Endodermal cell (in vitro differentiated cells): Measurements from ENCODE around the gene MFAP4. TPM values are rescaled to one million over a fixed set of nuclear protein-coding genes. Genes with fewer than 3 reads are reported as not detected.

ENCODE experiments used
- DNase-seq: peaks from one replicate; pipeline ENCODE4 v3.0.0-alpha.2; 2017
- H3K27ac ChIP-seq: 2 replicates; pipeline ENCODE4 v1.5.1; 2013; ENCODE audit warnings: mild to moderate bottlenecking, low read depth, low read length, moderate library complexity
- H3K27me3 ChIP-seq: 2 replicates; pipeline ENCODE4 v1.6.1; 2013; ENCODE audit warnings: mild to moderate bottlenecking, low read length, moderate library complexity; ENCODE audit not compliant: insufficient read depth, control insufficient read depth, poor library complexity, severe bottlenecking
- H3K36me3 ChIP-seq: 2 replicates; pipeline ENCODE4 v1.7.0; 2013; ENCODE audit warnings: mild to moderate bottlenecking, low read length, moderate library complexity; ENCODE audit not compliant: control insufficient read depth, insufficient read depth
- H3K4me1 ChIP-seq: one replicate; pipeline ENCODE4 v1.7.0; 2013; ENCODE audit warnings: low read length; ENCODE audit not compliant: control insufficient read depth, insufficient read depth
- H3K4me3 ChIP-seq: 2 replicates; pipeline ENCODE4 v1.5.1; 2013; ENCODE audit warnings: mild to moderate bottlenecking, low read length, moderate library complexity
- H3K9ac ChIP-seq: 2 replicates; pipeline ENCODE4 v1.6.1; 2013; ENCODE audit warnings: mild to moderate bottlenecking, low read length, moderate library complexity; ENCODE audit not compliant: poor library complexity, severe bottlenecking; ENCODE audit errors: extremely low read depth
- H3K9me3 ChIP-seq: 2 replicates; pipeline ENCODE4 v1.6.1; 2013; ENCODE audit warnings: mild to moderate bottlenecking, low read length, moderate library complexity; ENCODE audit not compliant: control insufficient read depth
- H3K27ac Mint-ChIP-seq: 2 replicates; pipeline ENCODE4 v1.8.0; 2020; ENCODE audit warnings: mixed read lengths
- H3K27me3 Mint-ChIP-seq: 2 replicates; pipeline ENCODE4 v1.8.0; 2021; ENCODE audit warnings: mild to moderate bottlenecking, mixed read lengths; ENCODE audit not compliant: insufficient read depth
- H3K36me3 Mint-ChIP-seq: 2 replicates; pipeline ENCODE4 v1.8.0; 2020; ENCODE audit warnings: low read depth, mixed read lengths
- H3K4me1 Mint-ChIP-seq: 2 replicates; pipeline ENCODE4 v1.8.0; 2020; ENCODE audit warnings: mixed read lengths
- H3K4me3 Mint-ChIP-seq: 2 replicates; pipeline ENCODE4 v1.8.0; 2020; ENCODE audit warnings: mild to moderate bottlenecking, moderate library complexity, mixed read lengths
- H3K9me3 Mint-ChIP-seq: 2 replicates; pipeline ENCODE4 v1.8.0; 2020; ENCODE audit warnings: mild to moderate bottlenecking, mixed read lengths
- CTCF ChIP-seq: fragments of 200-600 bp; sonication (generic); conservative IDR thresholded peaks from 2 replicates; pipeline ENCODE4 v1.5.0; 2021; ENCODE audit warnings: antibody characterized with exemption, mild to moderate bottlenecking
- WGBS, 2 experiments: methylation state at CpG; one replicate each; pipeline versions ENCODE4 v1.1.5 to v1.1.7; 2013; ENCODE audit warnings: missing lambda C conversion rate in 2 of 2, mixed read lengths in 1 of 2; ENCODE audit not compliant: insufficient coverage in 1 of 2, insufficient read length in 1 of 2; 5-methylcytosine and 5-hydroxymethylcytosine counted together
- total RNA-seq, 2 donors: library from RNA; stranded (reverse); fragmentation: NEBNext Ultra II Directional in 1 of 2; extraction: Animal tissue kit (Norgen Biotek cat#: 25700) in 1 of 2; gene quantifications; 2 replicates in 1 of 2; 3 replicates in 1 of 2; pipeline ENCODE4 v1.2.1, GENCODE V29; 2021

MFAP4 gene
- total RNA-seq, 2 donors from 2014 or later, result 11.1 to 36.8 TPM

- H3K36me3 ChIP-seq, result peaks cover 5% of the 10 kb centered on the region
- Mint-ChIP-seq H3K27me3 (no peaks in the 10 kb centered on the region), H3K9me3 (no peaks in the 10 kb centered on the region), H3K4me3 (no peak overlapping the region), H3K36me3 (peaks cover 22% of the 10 kb centered on the region), H3K27ac (no peak overlapping the region), H3K4me1 (peaks cover 21% of the 10 kb centered on the region)
- WGBS, 2 experiments, result 99 to 100% methylated on average over 1 to 5 of the region's 5 CpGs
- DNase-seq, result peak; percentile 38
- no peaks in the 10 kb centered on the region for H3K27me3 ChIP-seq
- H3K9ac ChIP-seq, result no peak overlapping the region
- H3K9me3 ChIP-seq, result no peaks in the 10 kb centered on the region
- H3K27ac ChIP-seq, result no peak overlapping the region
- TF ChIP-seq CTCF, result no peak
- no peak overlapping the region for H3K4me3 ChIP-seq
- H3K4me1 ChIP-seq, result peaks cover 3% of the 10 kb centered on the region
Measured at GRCh38 chr17:19359856-19360255, 27.1 kb downstream of the MFAP4 start.

DNA sequence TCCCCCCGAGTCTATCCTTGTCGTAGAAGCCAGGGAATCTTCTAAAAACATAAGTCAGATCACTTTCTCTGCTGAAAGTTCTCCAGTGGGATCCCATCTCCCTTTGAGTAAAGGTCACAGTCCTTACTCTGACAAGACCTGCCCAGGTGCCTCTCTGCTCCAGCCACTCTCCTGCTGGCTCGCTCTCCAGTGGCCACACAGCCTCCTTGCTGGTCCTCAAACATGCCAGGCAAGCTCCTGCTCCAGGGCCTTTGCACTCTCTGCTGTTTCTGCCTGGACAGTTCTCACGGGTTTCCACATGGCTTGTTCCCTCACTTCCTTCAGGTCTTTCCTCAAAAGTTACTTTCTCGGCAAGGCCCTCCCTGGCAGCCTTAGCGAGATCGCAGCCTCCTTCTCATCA, 27.8 kb downstream of the MFAP4 start:
- no peak overlapping the region for H3K9ac ChIP-seq
- H3K27ac Mint-ChIP-seq, result no peak overlapping the region
- peaks cover 3% of the 10 kb centered on the region for H3K4me1 ChIP-seq
- peaks cover 5% of the 10 kb centered on the region for H3K36me3 ChIP-seq
- TF ChIP-seq CTCF, result no peak
- no peak overlapping the region for H3K4me3 Mint-ChIP-seq
- peak; percentile 37 for DNase-seq
- 91 to 98% methylated on average over 7 of the region's 7 CpGs for WGBS, 2 experiments
- no peaks in the 10 kb centered on the region for H3K9me3 ChIP-seq
- H3K36me3 Mint-ChIP-seq, result peaks cover 23% of the 10 kb centered on the region
- H3K4me3 ChIP-seq, result no peak overlapping the region
- H3K4me1 Mint-ChIP-seq, result peaks cover 15% of the 10 kb centered on the region
- no peaks in the 10 kb centered on the region for H3K27me3 ChIP-seq
- H3K9me3 Mint-ChIP-seq, result no peaks in the 10 kb centered on the region
- H3K27ac ChIP-seq, result no peak overlapping the region
- H3K27me3 Mint-ChIP-seq, result no peaks in the 10 kb centered on the region

DNA sequence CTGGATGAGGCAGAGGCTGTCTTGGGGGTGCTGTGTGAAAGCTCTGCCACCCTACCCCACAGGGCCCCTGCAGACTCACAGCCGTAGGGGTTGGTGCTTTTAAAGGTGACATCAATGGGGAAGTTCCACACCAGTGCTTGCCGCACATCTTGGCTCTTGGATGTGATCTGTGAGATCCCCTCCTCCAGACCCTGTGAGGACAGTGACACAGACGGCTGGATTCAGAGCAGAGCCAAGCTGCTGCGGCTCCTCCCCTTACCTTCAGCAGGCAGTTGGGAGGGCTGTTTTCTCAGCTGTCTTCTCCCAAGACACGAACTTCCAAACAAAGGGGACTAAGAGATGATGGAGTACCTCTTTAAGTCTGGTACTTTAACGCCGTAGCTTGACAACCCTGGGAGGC, 29.2 kb downstream of the MFAP4 start:
- no peak for DNase-seq
- H3K4me3 ChIP-seq, result no peak overlapping the region
- H3K27me3 ChIP-seq, result no peaks in the 10 kb centered on the region
- H3K27ac ChIP-seq, result no peak overlapping the region
- H3K4me1 Mint-ChIP-seq, result peaks cover 6% of the 10 kb centered on the region
- no peak overlapping the region for H3K27ac Mint-ChIP-seq
- 90 to 91% methylated on average over 6 to 7 of the region's 7 CpGs for WGBS, 2 experiments
- no peak for TF ChIP-seq CTCF
- no peak overlapping the region for H3K9ac ChIP-seq
- peaks cover 5% of the 10 kb centered on the region for H3K36me3 ChIP-seq
- H3K27me3 Mint-ChIP-seq, result no peaks in the 10 kb centered on the region
- H3K9me3 ChIP-seq, result no peaks in the 10 kb centered on the region
- H3K4me3 Mint-ChIP-seq, result no peak overlapping the region
- H3K36me3 Mint-ChIP-seq, result peaks cover 23% of the 10 kb centered on the region
- H3K9me3 Mint-ChIP-seq, result no peaks in the 10 kb centered on the region
- H3K4me1 ChIP-seq, result no peaks in the 10 kb centered on the region
